Stimulated activated CD8-positive, alpha-beta memory T cell treated with anti-CD3 and anti-CD28 coated beads, Interleukin-4, amount 100 ng/mL, for 4 hours (primary cell): ENCODE results near the gene ST8SIA1.

Experiments
- DNase-seq, 2 donors: peaks; one replicate each; pipeline ENCODE4 v3.0.0-alpha.2; 2020; ENCODE audit warnings: low read depth in 2 of 2, low spot score in 1 of 2

The ST8SIA1 gene

DNA sequence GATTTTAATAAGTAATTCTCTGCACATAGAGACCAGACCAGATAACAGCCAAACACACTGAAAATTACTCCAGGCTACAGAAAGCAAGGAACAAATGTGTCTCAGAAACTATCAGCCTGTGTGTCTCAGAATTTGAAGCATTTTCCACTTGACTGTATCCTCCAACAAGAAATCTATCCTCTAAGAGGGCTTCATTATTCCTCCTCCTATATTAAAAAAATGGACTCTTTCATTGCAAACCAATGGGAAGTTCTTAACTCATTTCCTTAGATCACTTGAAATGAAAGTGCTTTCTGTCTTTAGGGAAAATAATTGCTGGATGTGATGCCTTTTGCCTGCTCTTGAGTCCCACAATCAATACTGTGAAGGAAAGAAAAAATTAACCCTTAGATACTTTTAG, 2.3 kb downstream of the ST8SIA1 start:
- no peak for DNase-seq

DNA sequence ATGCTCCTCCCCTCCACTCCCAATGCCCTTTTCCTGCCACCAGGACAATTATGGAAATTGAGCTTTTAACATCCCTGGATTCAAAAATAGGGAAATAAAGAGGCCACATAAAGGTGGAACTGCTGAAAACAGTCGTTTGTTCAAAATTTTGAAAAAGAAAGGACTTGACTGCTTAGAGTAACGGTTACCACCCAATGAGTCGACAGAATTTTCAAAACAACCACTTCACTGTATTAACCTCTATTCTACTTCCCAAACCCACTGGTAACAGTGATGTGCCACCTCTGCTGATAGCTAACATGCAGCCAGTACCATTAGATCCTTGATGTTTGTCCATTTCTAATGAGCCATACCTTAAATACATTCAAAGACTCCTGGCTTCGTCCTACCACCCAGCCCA, 4.9 kb downstream of the ST8SIA1 start:
- DNase-seq: no peak

DNA sequence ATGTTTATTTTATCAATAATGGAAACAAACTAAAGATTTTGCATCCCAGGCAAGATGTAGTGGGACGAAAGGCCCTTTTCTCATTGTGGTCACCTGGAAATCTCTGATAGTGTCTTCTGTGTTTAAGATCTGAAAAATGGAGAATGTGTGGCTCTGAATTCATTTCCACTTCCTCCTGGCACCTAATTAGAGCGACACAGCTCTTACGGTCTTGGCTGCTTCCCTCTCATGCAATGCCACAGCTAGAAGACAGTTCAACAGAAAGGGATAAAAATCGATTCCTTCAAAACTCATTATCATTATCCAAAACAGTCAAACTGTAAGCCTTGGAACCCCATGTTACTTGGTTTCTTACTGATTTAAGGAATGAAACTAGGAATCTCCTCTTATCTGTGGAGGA, 9.3 kb downstream of the ST8SIA1 start:
- DNase-seq: no peak

- no peak for DNase-seq
These were observed 12.4 kb downstream of the ST8SIA1 start for GRCh38 chr12:22322091-22322490.

GRCh38 chr12:22321638-22322037, 12.9 kb downstream of the ST8SIA1 start:
- DNase-seq: no peak

DNA sequence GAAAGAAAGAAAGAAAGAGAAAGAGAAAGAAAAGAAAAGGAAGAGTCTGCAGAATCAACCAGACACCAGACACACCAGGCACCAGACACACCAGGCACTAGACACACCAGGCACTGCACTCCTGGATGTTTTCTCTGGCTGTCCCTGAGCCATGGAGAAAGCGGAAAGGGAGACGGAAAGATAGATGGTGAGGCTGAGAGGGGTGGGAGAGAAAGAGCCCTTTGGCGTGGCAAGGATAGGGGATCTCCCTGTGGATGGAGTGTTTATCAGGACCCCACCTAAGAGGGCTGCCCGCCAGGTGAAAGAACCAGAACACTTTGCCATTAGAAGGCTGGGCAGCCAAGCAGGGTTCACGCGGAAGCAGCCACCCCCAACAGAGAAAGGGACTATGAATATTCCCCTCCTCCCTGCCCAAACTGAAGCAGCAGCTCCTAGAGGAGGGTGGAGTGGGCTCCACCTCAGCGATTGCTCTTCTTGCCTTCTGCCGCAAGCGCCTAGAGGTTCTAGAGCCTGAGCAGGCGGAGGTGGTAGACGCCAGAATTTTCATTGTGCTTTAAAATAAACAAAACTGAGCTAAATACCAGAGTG, 13.4 kb downstream of the ST8SIA1 start:
- DNase-seq: no peak

DNA sequence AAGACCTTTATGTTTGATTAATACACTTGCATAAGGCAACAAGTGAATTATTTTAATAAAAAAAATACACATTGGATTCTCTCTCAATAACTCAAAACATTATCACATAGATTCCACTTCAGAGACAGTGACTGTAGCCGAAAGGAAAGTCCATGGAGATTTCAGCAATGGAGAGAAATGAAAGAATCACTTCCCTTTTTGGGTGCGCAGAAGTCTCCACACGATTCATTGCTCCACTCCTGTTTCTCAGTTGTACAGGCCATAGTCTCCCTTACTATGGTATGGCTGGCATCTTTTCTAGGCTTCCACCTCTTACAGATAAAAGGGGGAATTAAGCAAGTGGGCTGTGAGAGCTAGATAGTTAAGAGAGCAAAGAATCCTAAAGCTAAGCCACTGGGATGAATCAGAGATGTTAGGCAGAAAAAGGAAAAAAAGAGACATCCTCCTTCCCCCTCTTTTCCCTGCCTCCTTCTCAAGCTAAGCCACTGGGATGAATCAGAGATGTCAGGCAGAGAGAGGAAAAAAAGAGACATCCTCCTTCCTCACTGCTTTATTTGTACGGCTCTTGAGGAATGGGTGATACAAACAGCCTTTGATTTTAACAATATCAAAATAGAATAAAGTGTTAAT, 16.3 kb downstream of the ST8SIA1 start:
- no peak for DNase-seq

DNA sequence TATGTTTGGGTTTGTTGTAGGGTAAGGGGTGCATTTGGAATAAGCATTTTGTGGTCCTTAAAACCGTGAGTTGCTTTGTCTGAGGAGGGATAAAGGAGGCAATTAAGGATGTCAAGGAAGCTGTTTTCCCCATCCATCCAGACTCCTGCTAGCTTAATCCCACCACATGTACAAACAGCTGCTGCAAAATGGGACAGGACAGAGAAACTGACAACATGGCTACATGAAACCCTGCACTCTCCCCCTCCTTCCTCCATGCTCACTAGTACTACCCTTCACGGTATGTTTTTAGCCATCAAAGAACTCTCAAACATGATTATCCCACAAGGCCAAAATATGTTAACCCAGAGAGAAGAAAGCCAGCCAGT, 20.6 kb downstream of the ST8SIA1 start:
- DNase-seq: no peak

- DNase-seq: no peak
These were observed 21.1 kb downstream of the ST8SIA1 start for GRCh38 chr12:22313286-22313962.

- no peak for DNase-seq
These were observed 22.2 kb downstream of the ST8SIA1 start for GRCh38 chr12:22312336-22312735.

- no peak for DNase-seq
These were observed 23.8 kb downstream of the ST8SIA1 start for GRCh38 chr12:22310709-22311108.

- DNase-seq: no peak
These were observed 24.2 kb downstream of the ST8SIA1 start for GRCh38 chr12:22310275-22310674.

- no peak for DNase-seq
These were observed 26.7 kb downstream of the ST8SIA1 start for GRCh38 chr12:22307811-22308210.

- DNase-seq: no peak
These were observed 28.2 kb downstream of the ST8SIA1 start for GRCh38 chr12:22306311-22306710.

- no peak for DNase-seq
These were observed 30.2 kb downstream of the ST8SIA1 start for GRCh38 chr12:22304341-22304740.

GRCh38 chr12:22299294-22299912, 35.1 kb downstream of the ST8SIA1 start:
- no peak for DNase-seq

DNA sequence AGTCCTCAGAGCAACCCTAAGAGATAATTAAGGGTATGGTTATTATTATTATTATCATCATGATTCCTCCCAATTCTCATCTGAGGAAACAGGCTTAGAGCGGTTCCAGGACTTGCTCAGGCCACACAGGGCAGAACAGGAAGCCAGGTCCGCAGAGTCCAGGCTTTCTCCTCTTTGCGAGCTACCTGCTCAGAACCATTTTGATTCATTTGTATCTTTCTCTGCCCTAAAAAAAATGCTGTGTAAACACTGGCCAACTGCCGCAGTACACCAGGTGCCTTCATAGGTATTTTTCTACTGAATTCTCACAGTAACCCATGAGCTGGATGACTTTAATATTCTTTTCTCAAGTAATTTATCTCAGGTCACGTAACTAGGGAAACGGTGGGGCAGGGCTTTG, 45.3 kb downstream of the ST8SIA1 start:
- no peak for DNase-seq

- DNase-seq: no peak
These were observed 46.5 kb downstream of the ST8SIA1 start for GRCh38 chr12:22287776-22288621.

DNA sequence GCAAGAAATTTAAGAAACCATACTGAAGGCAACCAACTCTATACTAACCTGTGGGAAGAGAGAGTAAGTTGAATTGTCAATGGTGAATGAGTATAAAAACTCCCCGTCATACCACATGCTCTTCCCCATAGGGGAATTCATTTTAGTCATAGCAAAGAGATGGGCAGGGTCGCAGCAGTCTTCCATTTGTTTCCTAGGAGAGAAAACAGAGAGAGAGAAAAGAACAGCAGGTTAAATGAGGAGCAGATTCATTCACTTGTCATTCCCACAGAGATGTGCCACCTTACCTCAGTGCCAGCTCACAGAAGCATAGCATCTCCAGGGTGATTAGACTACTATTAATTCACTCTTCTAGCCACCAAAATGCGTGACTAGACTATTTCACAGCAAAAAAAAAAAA, 47.4 kb downstream of the ST8SIA1 start:
- no peak for DNase-seq

DNA sequence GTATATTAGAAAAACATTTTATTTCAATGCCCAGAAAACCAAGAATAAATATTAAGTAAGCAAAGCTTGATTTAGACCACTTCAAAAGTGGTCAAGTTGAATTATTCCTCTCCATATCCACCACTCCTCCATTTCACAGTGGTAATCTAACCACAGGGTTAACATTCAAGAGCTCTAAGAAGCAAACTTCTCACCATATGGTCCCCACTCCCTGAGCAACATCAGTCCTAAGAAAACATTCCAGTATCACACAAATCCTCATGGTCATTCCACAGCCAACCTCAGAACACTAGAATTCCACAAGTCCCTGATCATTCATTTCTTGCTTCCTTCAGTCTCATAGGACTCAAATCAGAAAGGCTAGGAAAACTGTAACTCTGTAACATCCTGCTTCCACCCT, 47.9 kb downstream of the ST8SIA1 start:
- DNase-seq: no peak

GRCh38 chr12:22285846-22286245, 48.7 kb downstream of the ST8SIA1 start:
- DNase-seq: no peak
